OCI-LY3 (cell line): ENCODE data around the gene MDFI.

Source experiments
- EZH2phosphoT487 ChIP-seq: fragments of 200-600 bp; shearing (Covaris generic); IDR thresholded peaks from 2 replicates; pipeline ENCODE4 v1.6.1; 2018; ENCODE audit warnings: antibody characterized with exemption, mixed run types, low read depth
- TF ChIP-seq, protein P1 (sequence below): fragments of 200-600, 300-600 bp; sonication (generic); IDR thresholded peaks from 2 replicates; pipeline ENCODE4 v1.5.1; 2014; ENCODE audit warnings: antibody characterized with exemption, low read length, low read depth

DNA sequence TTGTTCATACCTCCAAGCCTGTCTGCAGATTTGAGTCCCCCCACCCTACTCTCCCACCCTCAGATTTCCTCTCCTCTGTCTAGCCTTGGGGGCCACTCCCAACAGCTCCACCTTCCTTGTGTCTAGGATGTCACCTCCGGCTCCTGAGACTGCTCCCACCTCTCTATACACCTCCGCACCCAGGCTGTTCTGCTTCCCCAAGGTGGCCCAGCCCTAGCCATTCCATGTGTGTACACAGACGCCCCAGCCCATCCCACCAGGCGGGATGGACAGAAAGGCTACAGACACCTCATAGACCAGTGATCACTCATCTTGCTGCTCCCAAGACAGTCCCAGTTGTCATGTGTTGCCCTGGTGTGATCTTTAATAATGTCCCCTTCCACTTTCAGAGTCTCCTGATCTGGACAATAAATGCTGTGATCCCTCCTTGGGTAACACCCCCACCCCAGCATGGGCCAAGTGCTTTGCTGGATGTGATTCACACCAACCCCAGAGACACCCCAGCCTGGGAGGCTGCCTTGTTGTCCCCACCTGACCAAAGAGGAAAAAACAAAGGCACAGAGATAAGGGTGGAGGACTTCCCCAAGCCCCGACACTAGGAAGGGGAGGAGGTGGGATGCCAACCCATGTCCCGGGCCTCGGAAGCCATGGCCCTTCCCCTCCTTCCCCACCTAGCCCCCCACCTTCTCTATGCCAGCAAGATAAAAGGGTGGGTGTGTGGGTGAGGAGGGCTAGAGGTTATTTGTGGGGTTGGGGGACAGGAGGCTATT is 36.1 kb downstream of the MDFI start:
- TF ChIP-seq, protein P1, sequence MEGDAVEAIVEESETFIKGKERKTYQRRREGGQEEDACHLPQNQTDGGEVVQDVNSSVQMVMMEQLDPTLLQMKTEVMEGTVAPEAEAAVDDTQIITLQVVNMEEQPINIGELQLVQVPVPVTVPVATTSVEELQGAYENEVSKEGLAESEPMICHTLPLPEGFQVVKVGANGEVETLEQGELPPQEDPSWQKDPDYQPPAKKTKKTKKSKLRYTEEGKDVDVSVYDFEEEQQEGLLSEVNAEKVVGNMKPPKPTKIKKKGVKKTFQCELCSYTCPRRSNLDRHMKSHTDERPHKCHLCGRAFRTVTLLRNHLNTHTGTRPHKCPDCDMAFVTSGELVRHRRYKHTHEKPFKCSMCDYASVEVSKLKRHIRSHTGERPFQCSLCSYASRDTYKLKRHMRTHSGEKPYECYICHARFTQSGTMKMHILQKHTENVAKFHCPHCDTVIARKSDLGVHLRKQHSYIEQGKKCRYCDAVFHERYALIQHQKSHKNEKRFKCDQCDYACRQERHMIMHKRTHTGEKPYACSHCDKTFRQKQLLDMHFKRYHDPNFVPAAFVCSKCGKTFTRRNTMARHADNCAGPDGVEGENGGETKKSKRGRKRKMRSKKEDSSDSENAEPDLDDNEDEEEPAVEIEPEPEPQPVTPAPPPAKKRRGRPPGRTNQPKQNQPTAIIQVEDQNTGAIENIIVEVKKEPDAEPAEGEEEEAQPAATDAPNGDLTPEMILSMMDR: no peak
- TF ChIP-seq EZH2phosphoT487: no peak
